ENCODE measurements around the gene PLPP4. TPM values are rescaled to one million over a fixed set of nuclear protein-coding genes. Genes with fewer than 3 reads are reported as not detected.

The PLPP4 gene
- total RNA-seq, 6 experiments from 2014 or later, result 12.2 to 31.1 (median 16.9) TPM

DNA sequence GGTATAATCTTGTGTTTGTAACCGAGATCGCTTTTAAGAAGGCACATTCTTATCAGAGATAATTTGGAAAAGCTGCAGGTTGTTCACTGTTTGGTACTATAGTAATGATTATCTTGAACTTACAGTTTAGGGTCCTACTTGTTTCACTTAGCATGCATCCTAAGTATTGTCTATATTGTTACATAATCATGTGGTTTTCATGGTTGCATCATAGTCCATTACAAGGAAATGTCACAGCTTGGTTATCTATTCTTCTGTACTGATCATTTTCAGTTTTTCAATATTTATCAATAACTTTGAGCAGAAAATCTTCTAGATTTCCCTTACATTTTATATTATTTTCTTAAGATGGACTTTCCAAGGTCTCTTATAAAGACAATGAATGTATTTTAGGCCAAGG is 116.3 kb downstream of the PLPP4 start:
- no peak for DNase-seq
- Mint-ChIP-seq H3K27ac (no peak overlapping the region), H3K9me3 (no peaks in the 10 kb centered on the region), H3K4me3 (no peak overlapping the region), H3K4me1 (ENCODE audit: low read depth) (peaks cover 9% of the 10 kb centered on the region; the same call in 1 of the 2 replicates), H3K36me3 (ENCODE audit: low read depth) (peaks cover 4% of the 10 kb centered on the region; the same call in 1 of the 2 replicates), H3K27me3 (ENCODE audit: insufficient read depth) (no peaks in the 10 kb centered on the region; the same call in 1 of the 2 replicates)
- TF ChIP-seq CTCF (IDR thresholded peaks at IDR 0.05), result no peak

DNA sequence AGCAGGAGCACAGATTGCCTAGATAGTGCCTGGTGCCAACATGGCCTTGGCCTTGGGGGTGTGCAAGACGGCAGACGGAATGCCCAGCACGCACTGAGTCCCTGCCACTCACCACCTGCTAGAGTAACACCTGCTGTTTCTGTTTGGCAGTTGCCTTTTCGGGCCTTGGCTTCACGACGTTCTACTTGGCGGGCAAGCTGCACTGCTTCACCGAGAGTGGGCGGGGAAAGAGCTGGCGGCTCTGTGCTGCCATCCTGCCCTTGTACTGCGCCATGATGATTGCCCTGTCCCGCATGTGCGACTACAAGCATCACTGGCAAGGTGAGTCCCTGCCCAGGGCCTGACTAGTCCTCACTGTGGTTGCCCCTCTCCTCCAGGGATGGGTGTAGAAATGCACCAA is 118.0 kb downstream of the PLPP4 start:
- Mint-ChIP-seq H3K4me1 (ENCODE audit: low read depth) (peaks cover 8% of the 10 kb centered on the region; the same call in 1 of the 2 replicates), H3K9me3 (no peaks in the 10 kb centered on the region), H3K27me3 (ENCODE audit: insufficient read depth) (no peaks in the 10 kb centered on the region; the same call in 1 of the 2 replicates), H3K4me3 (no peak overlapping the region), H3K36me3 (ENCODE audit: low read depth) (peaks cover 4% of the 10 kb centered on the region; the same call in 1 of the 2 replicates), H3K27ac (no peak overlapping the region)
- no peak for TF ChIP-seq CTCF (IDR thresholded peaks at IDR 0.05)
- no peak for DNase-seq

DNA sequence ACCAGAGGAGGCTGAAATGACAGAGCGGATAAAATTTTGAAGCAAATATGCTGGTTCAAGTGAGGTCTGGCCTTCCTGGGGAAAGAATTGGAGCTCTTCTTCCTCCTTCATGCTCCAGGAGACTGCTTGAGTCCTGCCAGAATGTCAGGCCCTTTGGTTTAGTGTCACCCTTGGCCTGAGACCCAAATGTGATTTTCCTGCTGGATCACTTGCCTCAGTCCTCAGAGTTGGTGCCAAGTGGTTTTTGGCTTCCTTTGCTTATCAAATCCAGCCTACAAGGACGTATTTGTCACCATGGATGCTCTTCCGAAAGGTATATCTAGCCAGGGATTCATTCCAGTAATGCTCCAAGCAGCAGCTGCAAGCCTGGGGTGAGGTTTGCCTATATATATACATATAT is 118.4 kb downstream of the PLPP4 start:
- Mint-ChIP-seq H3K4me1 (ENCODE audit: low read depth) (peaks cover 3% of the 10 kb centered on the region; the same call in 1 of the 2 replicates), H3K27me3 (ENCODE audit: insufficient read depth) (no peaks in the 10 kb centered on the region; the same call in 1 of the 2 replicates), H3K9me3 (no peaks in the 10 kb centered on the region), H3K4me3 (no peak overlapping the region), H3K27ac (no peak overlapping the region), H3K36me3 (ENCODE audit: low read depth) (peaks cover 4% of the 10 kb centered on the region; the same call in 1 of the 2 replicates)
- no peak for DNase-seq
- TF ChIP-seq CTCF (IDR thresholded peaks at IDR 0.05), result no peak

GRCh38 chr10:120578134-120578533 is 121.1 kb downstream of the PLPP4 start:
- no peak for TF ChIP-seq CTCF (IDR thresholded peaks at IDR 0.05)
- Mint-ChIP-seq H3K36me3 (ENCODE audit: low read depth) (peaks cover 4% of the 10 kb centered on the region; the same call in 1 of the 2 replicates), H3K4me3 (no peak overlapping the region), H3K9me3 (no peaks in the 10 kb centered on the region), H3K27ac (no peak overlapping the region), H3K4me1 (ENCODE audit: low read depth) (no peaks in the 10 kb centered on the region), H3K27me3 (ENCODE audit: insufficient read depth) (no peaks in the 10 kb centered on the region; the same call in 1 of the 2 replicates)
- no peak for DNase-seq

GRCh38 chr10:120578890-120579289 is 121.9 kb downstream of the PLPP4 start:
- H3K9me3 Mint-ChIP-seq, result no peaks in the 10 kb centered on the region
- no peak overlapping the region for H3K4me3 Mint-ChIP-seq
- DNase-seq, result no peak
- no peak overlapping the region for H3K27ac Mint-ChIP-seq
- peak; percentile 19; the same call in 1 of the 2 replicates for TF ChIP-seq CTCF (IDR thresholded peaks at IDR 0.05)
- no peaks in the 10 kb centered on the region; the same call in 1 of the 2 replicates for H3K27me3 Mint-ChIP-seq (ENCODE audit: insufficient read depth)
- H3K36me3 Mint-ChIP-seq (ENCODE audit: low read depth), result peaks cover 4% of the 10 kb centered on the region; the same call in 1 of the 2 replicates
- no peaks in the 10 kb centered on the region for H3K4me1 Mint-ChIP-seq (ENCODE audit: low read depth)

All from HFFc6 (cell line).